ENCODE data around the gene COL26A1. TPM values are rescaled to one million over a fixed set of nuclear protein-coding genes. Genes with fewer than 3 reads are reported as not detected.

COL26A1 gene
- total and polyA plus RNA-seq, 2 of the 4 experiments (the other 2 are of a cell fraction), result not detected

DNA sequence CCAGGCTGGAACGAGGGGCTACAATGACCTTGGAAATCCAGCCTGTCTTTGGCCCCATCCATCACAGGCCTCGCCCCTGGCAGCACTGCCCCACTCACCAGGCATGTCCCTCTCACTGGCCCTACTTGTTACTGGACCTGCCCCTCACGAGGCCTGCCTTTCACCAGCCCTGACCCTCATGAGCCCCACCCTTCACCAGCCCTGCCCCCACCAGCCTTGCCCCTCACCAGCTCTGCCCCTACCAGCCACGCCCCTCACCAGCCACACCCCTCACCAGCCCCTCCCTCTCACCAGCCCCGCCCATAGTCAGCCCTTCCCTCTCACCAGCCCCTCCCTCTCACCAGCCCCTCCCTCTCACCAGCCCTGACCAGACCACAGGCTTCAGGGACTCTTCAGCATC lies 57.8 kb downstream of the COL26A1 start:
- H3K14ac ChIP-seq (replicated peaks; ENCODE audit: low read depth, low read length), result no peak overlapping the region
- no peak overlapping the region for H2AK9ac ChIP-seq (replicated peaks; ENCODE audit: low read depth, low read length, poor library complexity)
- no peak overlapping the region for H3K4ac ChIP-seq (ENCODE audit: low read depth, low read length)
- ChIA-PET CTCF (no interaction called here), POLR2A (ENCODE audit: unreplicated experiment) (no interaction called here)
- no peak overlapping the region for H3K23ac ChIP-seq (ENCODE audit: low read depth, low read length)
- H3K27ac ChIP-seq (ENCODE audit: insufficient read depth, low read length), result no peak overlapping the region
- in situ Hi-C loops (cut with MboI; ENCODE audit: low sequenced_read_pairs) (no loop called here), intact Hi-C loops (cut with micrococcal nuclease) (no loop called here), dilution Hi-C loops (cut with HindIII; ENCODE audit: low sequenced_read_pairs, unreplicated experiment) (no loop called here)
- H4K5ac ChIP-seq (ENCODE audit: low read depth, low read length), result no peak overlapping the region
- H4K20me1 ChIP-seq (ENCODE audit: insufficient read depth, low read length), result no peaks in the 10 kb centered on the region
- no peak overlapping the region for H2BK5ac ChIP-seq (ENCODE audit: low read depth, low read length, poor library complexity, severe bottlenecking)
- no peaks in the 10 kb centered on the region for H3K36me3 ChIP-seq (ENCODE audit: control insufficient read depth, insufficient read depth, low read length)
- no peak overlapping the region for H4K91ac ChIP-seq (ENCODE audit: insufficient read depth, low read depth, low read length)
- H2BK120ac ChIP-seq (ENCODE audit: low read depth, low read length), result no peak overlapping the region
- no peak overlapping the region for H3K4me3 ChIP-seq (ENCODE audit: insufficient read depth, low read depth, low read length)
- BruUV-seq (replicated peaks), result no TSS peak
- no peak overlapping the region for H2BK20ac ChIP-seq (ENCODE audit: low read depth, low read length)
- TF ChIP-seq MAZ (IDR thresholded peaks at IDR 0.05; ENCODE audit: borderline replicate concordance, low read depth, low read length), result no peak
- TF ChIP-seq RAD21 (IDR thresholded peaks at IDR 0.05; ENCODE audit: low read length), result no peak
- no peak for TF ChIP-seq POLR2A (IDR thresholded peaks at IDR 0.05; ENCODE audit: low read depth, low read length)
- TF ChIP-seq CEBPB (IDR thresholded peaks at IDR 0.05; ENCODE audit: low read depth, low read length), result no peak
- no peak for TF ChIP-seq MAFK (IDR thresholded peaks at IDR 0.05; ENCODE audit: low read depth, low read length)
- H3K9ac ChIP-seq (ENCODE audit: low read depth, low read length), result no peak overlapping the region
- no peak overlapping the region for H3K18ac ChIP-seq (ENCODE audit: low read depth, low read length)
- ATAC-seq (ENCODE audit: low read depth) (no peak), DNase-seq (no peak)
- H2BK15ac ChIP-seq (ENCODE audit: low read depth, low read length), result no peak overlapping the region
- no peak overlapping the region for H2AFZ ChIP-seq (replicated peaks; ENCODE audit: low read length, poor library complexity)
- H3K56ac ChIP-seq (ENCODE audit: extremely low read depth, insufficient read depth, low read length), result no peak overlapping the region
- peaks cover 10% of the 10 kb centered on the region for H3K27me3 ChIP-seq (ENCODE audit: control insufficient read depth, insufficient read depth, low read length)
- no peak overlapping the region for H2AK5ac ChIP-seq (ENCODE audit: low read depth, low read length)
- no peaks in the 10 kb centered on the region for H3K9me3 ChIP-seq (ENCODE audit: control insufficient read depth, insufficient read depth, low read length)
- H3K4me1 ChIP-seq (ENCODE audit: control insufficient read depth, insufficient read depth, low read length), result no peaks in the 10 kb centered on the region
- H3K79me1 ChIP-seq (ENCODE audit: low read depth in 1 of 2, low read length in 2 of 2), result no peaks in the 10 kb centered on the region
- no peaks in the 10 kb centered on the region for H3K9me1 ChIP-seq (ENCODE audit: insufficient read depth, low read length)
- WGBS, 2 experiments (ENCODE audit: extremely low coverage in 2 of 2, insufficient read length in 1 of 2), result 81% methylated on average over 2 of the region's 5 CpGs; no CpG with 5 or more reads in 1 of the 2 experiments
- no peak overlapping the region for H4K8ac ChIP-seq (ENCODE audit: low read depth in 2 of 2, low read length in 2 of 2)
- no peak overlapping the region for H3K4me2 ChIP-seq (ENCODE audit: low read depth, low read length)
